ENCODE data around the gene GAB2.

DNA sequence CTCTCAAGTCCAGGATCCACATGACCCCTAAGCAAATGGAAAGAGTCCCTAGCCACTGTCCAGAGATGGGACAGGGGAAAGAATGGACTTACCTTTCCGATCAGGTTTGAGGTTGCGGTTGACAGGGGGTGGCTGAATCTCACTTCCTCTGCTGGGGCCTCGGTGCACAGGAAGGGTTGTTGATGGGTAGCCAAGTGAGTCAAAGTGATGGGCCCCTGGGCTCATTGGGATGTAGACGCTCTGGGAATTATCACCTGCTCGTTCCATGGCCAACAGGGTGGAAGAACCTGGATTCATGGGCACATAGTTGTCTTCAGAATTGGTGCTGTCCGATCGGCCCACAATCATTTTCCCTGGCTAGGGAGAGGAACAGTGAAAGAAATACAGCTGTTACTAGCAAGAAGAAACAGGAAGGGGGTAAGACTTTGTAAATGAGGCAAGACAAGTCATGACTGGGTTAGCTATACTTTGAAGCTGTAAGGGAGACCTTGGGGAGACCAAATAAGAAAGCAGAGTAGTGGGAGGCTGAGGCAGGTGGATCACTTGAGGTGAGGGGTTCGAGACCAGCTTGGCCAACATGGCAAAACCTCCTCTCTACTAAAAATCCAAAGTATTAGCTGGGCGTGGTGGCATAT is 194.2 kb downstream of the GAB2 start:
- TF ChIP-seq POLR2A (IDR thresholded peaks at IDR 0.05), result no peak
- no peak for TF ChIP-seq CTCF (IDR thresholded peaks at IDR 0.05)
